NCI-H446 (cell line): ENCODE measurements around the gene KRT12.

Source experiments
- DNase-seq, 2 experiments: peaks; one replicate each; lab custom pipeline; 2025; lab: John Stamatoyannopoulos, UW

Gene KRT12

GRCh38 chr17:40866838-40867237, at the start of gene KRT12:
TSS of gene KRT12 (minus strand) at chr17:40867223. CDS start at chr17:40867186, 37 bp downstream.
- DNase-seq = no peak

GRCh38 chr17:40916366-40916765, 49.3 kb upstream of the KRT12 start:
- DNase-seq = no peak

GRCh38 chr17:40915721-40916256, 48.8 kb upstream of the KRT12 start:
- no peak for DNase-seq

GRCh38 chr17:40915199-40915661, 48.2 kb upstream of the KRT12 start:
- DNase-seq = no peak

GRCh38 chr17:40914075-40914855, 47.2 kb upstream of the KRT12 start:
- no peak for DNase-seq

GRCh38 chr17:40912486-40913210, 45.6 kb upstream of the KRT12 start:
- DNase-seq = no peak

GRCh38 chr17:40910441-40910841, 43.4 kb upstream of the KRT12 start:
- peak in 1 of 2 experiments; percentile 1 for DNase-seq

GRCh38 chr17:40909755-40910154, 42.7 kb upstream of the KRT12 start:
- no peak for DNase-seq

GRCh38 chr17:40909351-40909750, 42.3 kb upstream of the KRT12 start:
- DNase-seq = peak; percentile 40 to 82

GRCh38 chr17:40906613-40907012, 39.6 kb upstream of the KRT12 start:
- no peak for DNase-seq

GRCh38 chr17:40905370-40905769, 38.3 kb upstream of the KRT12 start:
- no peak for DNase-seq

GRCh38 chr17:40903129-40903847, 36.3 kb upstream of the KRT12 start:
- no peak for DNase-seq

- DNase-seq = no peak
Measured at GRCh38 chr17:40902498-40902897, 35.5 kb upstream of the KRT12 start.

GRCh38 chr17:40901981-40902474, 35.0 kb upstream of the KRT12 start:
- no peak for DNase-seq

- DNase-seq = no peak
Measured at GRCh38 chr17:40900809-40901356, 33.9 kb upstream of the KRT12 start.

GRCh38 chr17:40896916-40897455, 30.0 kb upstream of the KRT12 start:
- no peak for DNase-seq

- no peak for DNase-seq
Measured at GRCh38 chr17:40895106-40895730, 28.2 kb upstream of the KRT12 start.

GRCh38 chr17:40888196-40888720, 21.2 kb upstream of the KRT12 start:
- no peak for DNase-seq

GRCh38 chr17:40886090-40886489, 19.1 kb upstream of the KRT12 start:
- no peak for DNase-seq

- DNase-seq = no peak
Measured at GRCh38 chr17:40884708-40885512, 17.9 kb upstream of the KRT12 start, which contains the start of gene KRT20. TSS of gene KRT20 (minus strand) at chr17:40885242. CDS start at chr17:40885185, 57 bp downstream.
